ENCODE data around the gene DNAH2. TPM values are rescaled to one million over a fixed set of nuclear protein-coding genes. Genes with fewer than 3 reads are reported as not detected.

Gene DNAH2
- total and polyA plus RNA-seq, 9 of the 15 experiments (the other 6 are each of a cell fraction or from before 2014, with no cell fraction given): 0.03 TPM; not detected in 8

DNA sequence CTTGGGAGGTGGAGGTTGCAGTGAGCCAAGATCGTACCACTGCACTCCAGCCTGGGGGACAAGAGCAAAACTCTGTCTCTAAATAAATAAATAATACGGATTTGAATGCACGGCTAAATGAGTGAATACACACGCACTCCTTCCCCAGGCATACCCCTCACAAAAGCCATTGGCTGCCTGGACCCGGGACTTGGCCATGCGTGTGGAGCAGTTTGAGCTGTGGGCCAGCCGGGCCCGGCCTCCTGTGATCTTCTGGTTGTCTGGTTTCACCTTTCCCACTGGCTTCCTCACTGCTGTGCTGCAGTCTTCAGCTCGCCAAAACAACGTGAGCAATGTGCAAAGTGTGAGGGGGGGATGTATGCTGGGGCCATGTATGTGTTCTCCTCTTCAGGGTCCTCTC lies 114.9 kb downstream of the DNAH2 start:
- H3K27ac ChIP-seq (ENCODE audit: extremely low read depth, low read depth, low read length): no peak overlapping the region
- no TSS peak for BruUV-seq (replicated peaks)
- no peak overlapping the region for H3K4me3 ChIP-seq
- no peak overlapping the region for H3K4me2 ChIP-seq (ENCODE audit: insufficient read depth, low read length)
- no peak overlapping the region for H3K9ac ChIP-seq (ENCODE audit: insufficient read depth in 1 of 2, low read depth in 2 of 2, low read length in 2 of 2)
- peaks cover 14 to 17% of the 10 kb centered on the region in 2 experiments; a peak in 4 of 5 replicates for H3K27me3 ChIP-seq (ENCODE audit: control insufficient read depth in 2 of 2, insufficient read depth in 2 of 2, low read length in 2 of 2)
- CTCF ChIA-PET (ENCODE audit: low intra/inter-chr PET ratio): no interaction called here
- no peaks in the 10 kb centered on the region; the same call in 2 of the 3 replicates for H3K79me2 ChIP-seq (ENCODE audit: control insufficient read depth, insufficient read depth, low read length)
- FAIRE-seq: no peak
- H3K4me1 ChIP-seq (replicated peaks in 1 of 2; ENCODE audit: control insufficient read depth in 2 of 2, insufficient read depth in 2 of 2, low read length in 2 of 2): peaks cover 13 to 38% of the 10 kb centered on the region in 2 experiments
- no peak for DNase-seq (ENCODE audit: extremely low read depth in 1 of 4, low spot score in 3 of 4)
- ATAC-seq: no peak
- intact Hi-C loops (cut with micrococcal nuclease) (loop anchor here (10.0 kb wide), 2 partner anchors 62 to 292 kb away; partner anchors contain the start of gene HES7), in situ Hi-C loops (cut with MboI) (no loop called here)
- WGBS (ENCODE audit: insufficient coverage, low coverage, missing lambda C conversion rate): 48% methylated on average over 8 of the region's 10 CpGs
- H3K36me3 ChIP-seq (ENCODE audit: control insufficient read depth, insufficient read depth, low read length): no peaks in the 10 kb centered on the region
- no peaks in the 10 kb centered on the region for H3K9me1 ChIP-seq (ENCODE audit: control insufficient read depth, insufficient read depth, low read length)
- no peak for TF ChIP-seq SUPT5H (IDR thresholded peaks at IDR 0.05)
- TF ChIP-seq PRDM10 (IDR thresholded peaks at IDR 0.05; ENCODE audit: partially characterized antibody): peak; percentile 92
- H3K9me3 ChIP-seq (replicated peaks; ENCODE audit: control insufficient read depth, insufficient read depth, low read depth, low read length): no peaks in the 10 kb centered on the region
- no peaks in the 10 kb centered on the region for H4K20me1 ChIP-seq (replicated peaks; ENCODE audit: control insufficient read depth, insufficient read depth, low read length)
- POLR2A ChIA-PET: interaction anchor here (0.8 to 1.2 kb wide), 2 partner anchors 10 to 16 kb away, joined by 3 to 4 read pairs; no protein-coding TSS in a partner anchor
- no peak overlapping the region for H2AFZ ChIP-seq (ENCODE audit: low read depth, low read length)

All from K562 (cell line).